Keratinocyte (primary cell): Measurements from ENCODE around the gene PTBP3. TPM values are rescaled to one million over a fixed set of nuclear protein-coding genes. Genes with fewer than 3 reads are reported as not detected.

Source experiments
- DNase-seq: peaks from one replicate; pipeline ENCODE4 v3.0.0-alpha.2; 2011; ENCODE audit warnings: low read depth, missing footprints, low spot score
- FAIRE-seq: peaks from 2 replicates; lab custom pipeline; 2011; peaks lifted over from hg19 to GRCh38; lab: Jason Lieb, UNC
- H2AFZ ChIP-seq: 2 replicates; pipeline ENCODE4 v1.6.0; 2012; ENCODE audit warnings: low read length, control low read depth, inconsistent platforms; ENCODE audit not compliant: control insufficient read depth
- H3K27ac ChIP-seq: 2 replicates; pipeline ENCODE4 v1.5.1; 2011; ENCODE audit warnings: low read length; ENCODE audit not compliant: control insufficient read depth, insufficient read depth
- H3K27me3 ChIP-seq: 3 replicates; pipeline ENCODE4 v1.6.0; 2011; ENCODE audit warnings: low read length; ENCODE audit not compliant: control insufficient read depth, insufficient read depth; ENCODE audit errors: extremely low read depth
- H3K36me3 ChIP-seq, 2 experiments: 2 replicates in 1 of 2; 3 replicates in 1 of 2; pipeline ENCODE4 v1.5.1; 2011; ENCODE audit warnings: low read length in 2 of 2, mild to moderate bottlenecking in 1 of 2; ENCODE audit not compliant: control insufficient read depth in 2 of 2, insufficient read depth in 2 of 2; ENCODE audit errors: extremely low read depth in 1 of 2
- H3K4me1 ChIP-seq: 3 replicates; pipeline ENCODE4 v1.5.1; 2011; ENCODE audit warnings: low read length; ENCODE audit not compliant: control insufficient read depth, insufficient read depth; ENCODE audit errors: extremely low read depth
- H3K4me2 ChIP-seq: 3 replicates; pipeline ENCODE4 v1.6.0; 2011; ENCODE audit warnings: low read depth, low read length; ENCODE audit not compliant: control insufficient read depth, insufficient read depth; ENCODE audit errors: extremely low read depth
- H3K4me3 ChIP-seq, 3 experiments: fragments of 200-600 bp in 1 of 3; sonication (generic) in 1 of 3; 2 replicates in 2 of 3; 3 replicates in 1 of 3; pipeline ENCODE4 v1.5.1; 2011 to 2016; ENCODE audit warnings: low read length in 3 of 3, mild to moderate bottlenecking in 3 of 3, control low read depth in 2 of 3, inconsistent platforms in 1 of 3, low read depth in 1 of 3, mixed read lengths in 1 of 3, mixed run types in 1 of 3, moderate library complexity in 1 of 3; ENCODE audit not compliant: control insufficient read depth in 2 of 3, insufficient read depth in 2 of 3; ENCODE audit errors: extremely low read depth in 1 of 3
- H3K79me2 ChIP-seq: 2 replicates; pipeline ENCODE4 v1.6.0; 2012; ENCODE audit warnings: low read length; ENCODE audit not compliant: control insufficient read depth, insufficient read depth
- H3K9ac ChIP-seq: 3 replicates; pipeline ENCODE4 v1.6.0; 2011; ENCODE audit warnings: low read length; ENCODE audit not compliant: control insufficient read depth, insufficient read depth; ENCODE audit errors: extremely low read depth
- H3K9me1 ChIP-seq: 3 replicates; pipeline ENCODE4 v1.6.0; 2011; ENCODE audit warnings: low read length; ENCODE audit not compliant: control insufficient read depth, insufficient read depth; ENCODE audit errors: extremely low read depth
- H3K9me3 ChIP-seq: 2 replicates; pipeline ENCODE4 v1.5.1; 2012; ENCODE audit warnings: low read depth, low read length; ENCODE audit not compliant: control insufficient read depth
- H4K20me1 ChIP-seq: 3 replicates; pipeline ENCODE4 v1.6.0; 2011; ENCODE audit warnings: low read length; ENCODE audit not compliant: control insufficient read depth, insufficient read depth; ENCODE audit errors: extremely low read depth
- CTCF ChIP-seq, 3 experiments: IDR thresholded peaks in 1 of 3; conservative IDR thresholded peaks in 1 of 3; optimal IDR thresholded peaks in 1 of 3; 2 replicates in 2 of 3; 3 replicates in 1 of 3; pipeline versions ENCODE3 to v1.5.1; 2011; ENCODE audit warnings: low read length in 3 of 3, mild to moderate bottlenecking in 3 of 3, moderate library complexity in 2 of 3, control low read depth in 1 of 3, inconsistent platforms in 1 of 3; ENCODE audit not compliant: insufficient read depth in 2 of 3; ENCODE audit errors: extremely low read depth in 1 of 3
- EZH2 ChIP-seq: IDR thresholded peaks from one replicate; pipeline ENCODE4 v1.6.1; 2012; ENCODE audit warnings: inconsistent platforms, mild to moderate bottlenecking, low read length, moderate library complexity
- dilution Hi-C: fragments of 300-500 bp; cut with MboI; formaldehyde crosslinking; loops from one replicate; pipeline ENCODE4 v1.7.0; 2020; ENCODE audit warnings: low sequenced_read_pairs; ENCODE audit not compliant: extremely low pct_ligation_motif_present
- polyA minus RNA-seq, 3 experiments: library from RNA; depleted of rRNA, polyadenylated mRNA; stranded (reverse); fragments of >200 nt; gene quantifications; 1 replicate in 1 of 3; 2 replicates in 1 of 3; 3 replicates in 1 of 3; pipeline ENCODE4 v1.2.3, GENCODE V29; 2011
- polyA plus RNA-seq, 5 experiments: library from polyadenylated mRNA; depleted of rRNA in 3 of 5; stranded (reverse) in 3 of 5; stranded (forward) in 1 of 5; unstranded in 1 of 5; fragments of >200 nt; gene quantifications; 1 replicate in 1 of 5; 2 replicates in 3 of 5; 3 replicates in 1 of 5; pipeline versions ENCODE4 v1.2.1 to v1.2.3, GENCODE V29; 2011 to 2012; ENCODE audit warnings: missing spikeins in 2 of 5, low read depth in 1 of 5, low replicate concordance in 1 of 5

PTBP3 gene
- polyA plus RNA-seq, result 43.7 to 83.3 TPM (median 51.0 TPM) in 3 replicates
- polyA plus RNA-seq (2011; ENCODE audit: low read depth), result 12.4 TPM
- polyA plus RNA-seq (2011; cell fraction: cytosol; rRNA removed), result 40.3 and 64.4 TPM in 2 replicates
- polyA plus RNA-seq (2011; cell fraction: nucleus; rRNA removed), result 48.1 and 49.1 TPM in 2 replicates
- polyA plus RNA-seq (2012; ENCODE audit: low replicate concordance), result 22.0 and 35.0 TPM in 2 replicates
- 47.9 to 167 TPM (median 114 TPM) in 3 replicates for polyA minus RNA-seq
- polyA minus RNA-seq (2011; cell fraction: cytosol; rRNA and poly(A)+ RNA removed), result 49.3 TPM
- 32.8 and 60.3 TPM in 2 replicates for polyA minus RNA-seq (2011; cell fraction: nucleus; rRNA and poly(A)+ RNA removed)

- H3K4me3 ChIP-seq, result peak within 1 kb of the TSS; percentile 79 to 89 (median 79)
- no peaks in the 10 kb centered on the region for H3K27me3 ChIP-seq
- TF ChIP-seq EZH2, result no peak
- TF ChIP-seq CTCF (optimal IDR thresholded peaks at IDR 0.05 in 1 of 3, IDR thresholded peaks at IDR 0.05 in 1 of 3, conservative IDR thresholded peaks at IDR 0.05 in 1 of 3; ENCODE audit: extremely low read depth in 1 of 3, insufficient read depth in 2 of 3, low read length in 3 of 3), result no peak
- dilution Hi-C loops, result no loop called here
- peak within 1 kb of the TSS; percentile 86 for H2AFZ ChIP-seq
- peak within 1 kb of the TSS; percentile 94 for H3K9ac ChIP-seq
- DNase-seq, result no peak
- H3K9me1 ChIP-seq, result no peaks in the 10 kb centered on the region
- no peaks in the 10 kb centered on the region for H3K9me3 ChIP-seq
- H3K36me3 ChIP-seq, result no peaks in the 10 kb centered on the region
- H3K79me2 ChIP-seq, result peaks cover 51% of the 10 kb centered on the region
- H3K27ac ChIP-seq, result peak within 1 kb of the TSS; percentile 94
- H3K4me1 ChIP-seq, result peaks cover 15% of the 10 kb centered on the region
- FAIRE-seq, result no peak
- H4K20me1 ChIP-seq, result no peaks in the 10 kb centered on the region
- H3K4me2 ChIP-seq, result peak within 1 kb of the TSS; percentile 97
These were observed at the start of gene PTBP3 for GRCh38 chr9:112332977-112333638. PTBP3 (minus strand) TSS chr9:112333619; CDS start chr9:112297865, 35,754 bp downstream.

DNA sequence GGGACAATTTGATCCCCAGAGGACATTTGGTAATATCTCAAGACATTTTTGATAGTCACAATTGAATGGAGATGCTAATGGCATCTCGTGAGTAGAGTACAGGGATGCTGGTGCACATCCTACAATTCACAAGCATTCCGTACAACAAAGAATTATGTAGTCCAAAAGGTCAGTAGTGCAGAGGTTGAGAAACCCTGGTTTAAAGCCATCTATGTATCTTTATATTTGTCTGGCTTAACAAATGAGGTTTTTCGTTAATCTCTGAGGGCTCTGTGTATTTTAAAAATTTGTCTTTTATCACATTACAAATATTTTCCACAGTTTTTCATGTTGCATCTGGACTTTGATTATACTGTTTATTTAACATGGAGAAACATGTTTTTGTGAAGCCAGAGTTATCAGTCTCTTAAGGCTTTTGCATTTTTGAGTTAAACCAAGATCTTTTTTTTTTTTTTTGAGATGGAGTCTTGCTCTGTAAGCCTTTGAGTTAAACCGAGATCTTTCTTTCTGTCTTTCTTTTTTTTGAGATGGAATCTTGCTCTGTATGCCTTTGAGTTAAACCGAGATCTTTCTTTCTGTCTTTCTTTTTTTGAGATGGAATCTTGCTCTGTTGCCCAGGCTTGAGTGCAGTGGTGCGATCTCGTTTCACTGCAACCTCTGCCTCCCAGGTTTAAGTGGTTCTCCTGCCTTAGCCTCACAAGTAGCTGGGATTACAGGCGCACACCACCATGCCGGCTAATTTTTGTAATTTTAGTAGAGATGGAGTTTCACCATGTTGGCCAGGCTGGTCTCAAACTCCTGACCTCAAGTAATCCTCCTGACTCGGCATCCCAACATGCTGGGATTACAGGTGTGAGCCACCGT is 49.3 kb upstream of the PTBP3 start:
- peaks cover 15% of the 10 kb centered on the region for H3K79me2 ChIP-seq
- TF ChIP-seq CTCF (optimal IDR thresholded peaks at IDR 0.05 in 1 of 3, IDR thresholded peaks at IDR 0.05 in 1 of 3, conservative IDR thresholded peaks at IDR 0.05 in 1 of 3; ENCODE audit: extremely low read depth in 1 of 3, insufficient read depth in 2 of 3, low read length in 3 of 3) (no peak), EZH2 (no peak)
- DNase-seq (no peak), FAIRE-seq (no peak)
- no peak overlapping the region for H2AFZ ChIP-seq
- H3K36me3 ChIP-seq, result no peaks in the 10 kb centered on the region
- H3K9me3 ChIP-seq, result no peaks in the 10 kb centered on the region
- H3K27ac ChIP-seq, result no peak overlapping the region
- H3K4me1 ChIP-seq, result peaks cover 16% of the 10 kb centered on the region
- dilution Hi-C loops, result no loop called here
- H3K9ac ChIP-seq, result no peak overlapping the region
- no peaks in the 10 kb centered on the region for H3K27me3 ChIP-seq
- no peak overlapping the region for H3K4me3 ChIP-seq
- no peaks in the 10 kb centered on the region for H4K20me1 ChIP-seq
- no peak overlapping the region for H3K4me2 ChIP-seq
- H3K9me1 ChIP-seq, result no peaks in the 10 kb centered on the region
